A673 (cell line): ENCODE results near the gene FILIP1. TPM values are rescaled to one million over a fixed set of nuclear protein-coding genes. Genes with fewer than 3 reads are reported as not detected.

Experiments used
- BruUV-seq: library from RNA; stranded (reverse); fragments of 400-500 nt; replicated peaks from 2 replicates; lab custom pipeline; 2021; lab: Mats Ljungman, UMichigan
- CTCF ChIA-PET: fragments of 300-600 bp; sonication (Branson Sonifier 250); formaldehyde crosslinking; loops from one replicate; lab custom pipeline; 2022; ENCODE audit warnings: antibody characterized with exemption; lab: Charles Lee
- POLR2A ChIA-PET: fragments of 300-600 bp; sonication (Branson Sonifier 250); formaldehyde crosslinking; loops from one replicate; lab custom pipeline; 2022; ENCODE audit warnings: antibody characterized with exemption; ENCODE audit not compliant: low non-redundant PET; lab: Charles Lee
- DNase-seq: peaks from one replicate; pipeline ENCODE4 v3.0.0-alpha.2; 2015; ENCODE audit warnings: low spot score
- H3K27ac ChIP-seq: fragments of 200-600 bp; sonication (generic); 2 replicates; pipeline ENCODE4 v1.5.1; 2016; ENCODE audit warnings: mixed run types, low read depth, mild to moderate bottlenecking, mixed read lengths, antibody characterized with exemption, low read length; ENCODE audit not compliant: poor library complexity, severe bottlenecking
- H3K27me3 ChIP-seq: fragments of 200-600 bp; sonication (generic); replicated peaks from 2 replicates; pipeline ENCODE4 v1.6.1; 2017; ENCODE audit warnings: mixed run types, low read depth, mild to moderate bottlenecking, mixed read lengths, antibody characterized with exemption, low read length; ENCODE audit not compliant: insufficient read depth, poor library complexity
- H3K36me3 ChIP-seq: fragments of 200-600 bp; sonication (generic); 2 replicates; pipeline ENCODE4 v1.6.1; 2016; ENCODE audit warnings: mixed run types, mild to moderate bottlenecking, mixed read lengths, antibody characterized with exemption, low read length; ENCODE audit not compliant: insufficient read depth, poor library complexity, severe bottlenecking
- H3K4me1 ChIP-seq: fragments of 200-600 bp; sonication (generic); 2 replicates; pipeline ENCODE4 v1.6.1; 2017; ENCODE audit warnings: mixed run types, mild to moderate bottlenecking, mixed read lengths, antibody characterized with exemption, low read length; ENCODE audit not compliant: insufficient read depth, poor library complexity, severe bottlenecking
- H3K4me3 ChIP-seq: fragments of 200-600 bp; sonication (generic); 2 replicates; pipeline ENCODE4 v1.5.1; 2016; ENCODE audit warnings: low read depth, mixed run types, mild to moderate bottlenecking, mixed read lengths, low read length; ENCODE audit not compliant: poor library complexity, severe bottlenecking
- H3K9me3 ChIP-seq: fragments of 200-600 bp; sonication (generic); 2 replicates; pipeline ENCODE4 v1.6.1; 2016; ENCODE audit warnings: mixed run types, low read depth, mild to moderate bottlenecking, mixed read lengths, antibody characterized with exemption, low read length; ENCODE audit not compliant: poor library complexity, severe bottlenecking
- CTCF ChIP-seq: fragments of 300-800, 200-600 bp; sonication (generic); conservative IDR thresholded peaks from 2 replicates; pipeline ENCODE4 v1.5.1; 2017; ENCODE audit warnings: low read depth, mild to moderate bottlenecking, antibody characterized with exemption, low read length, moderate library complexity, mixed read lengths
- EZH2 ChIP-seq: fragments of 200-600 bp; sonication (generic); IDR thresholded peaks from 2 replicates; pipeline ENCODE4 v1.6.1; 2017; ENCODE audit warnings: borderline replicate concordance, low read depth, mild to moderate bottlenecking, mixed read lengths, antibody characterized with exemption, low read length; ENCODE audit not compliant: poor library complexity, severe bottlenecking
- intact Hi-C: fragments of 100-400 bp; cut with micrococcal nuclease; formaldehyde crosslinking; loops from one replicate; pipeline ENCODE4 v1.10.0; 2022; ENCODE audit not compliant: unreplicated experiment
- total RNA-seq: library from RNA; stranded (reverse); gene quantifications from 2 replicates; pipeline ENCODE4 v1.2.3, GENCODE V29; 2021

FILIP1 gene
- total RNA-seq, 1 experiment from 2014 or later, result 0.32 TPM

- Histone ChIP-seq H3K27ac (no peak overlapping the region), H3K27me3 (no peaks in the 10 kb centered on the region), H3K4me3 (no peak overlapping the region), H3K4me1 (peaks cover 2% of the 10 kb centered on the region), H3K9me3 (no peaks in the 10 kb centered on the region), H3K36me3 (no peaks in the 10 kb centered on the region)
- TF ChIP-seq EZH2 (no peak), CTCF (peak; percentile 55)
- intact Hi-C loops, result loop anchor here (5.0 kb wide), 1 partner anchor 159 kb away; no protein-coding TSS in a partner anchor
- POLR2A ChIA-PET, result no interaction called here
- CTCF ChIA-PET, result no interaction called here
- BruUV-seq, result no TSS peak
- peak; percentile 21 for DNase-seq
These were observed 125.3 kb downstream of the FILIP1 start for GRCh38 chr6:75368151-75368779.

DNA sequence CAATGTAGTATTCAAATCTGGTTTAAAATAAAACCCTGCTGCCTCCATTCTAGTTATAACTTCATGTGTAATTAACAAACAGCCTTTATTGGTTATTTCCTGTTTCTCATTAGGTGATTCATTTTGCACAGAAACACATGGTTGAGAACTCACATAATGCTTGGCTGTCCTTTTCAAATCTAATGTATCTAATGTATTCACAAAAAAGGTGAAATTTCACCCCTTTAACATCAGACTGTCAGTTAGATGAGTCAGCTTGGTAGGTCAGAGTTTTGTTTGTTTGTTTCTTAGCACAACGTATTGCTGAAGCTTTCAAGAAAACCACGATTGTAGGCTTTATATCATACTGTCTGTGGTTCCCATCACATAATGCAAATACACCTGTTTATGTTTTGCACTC is 130.3 kb downstream of the FILIP1 start:
- Histone ChIP-seq H3K4me1 (peaks cover 6% of the 10 kb centered on the region), H3K9me3 (no peaks in the 10 kb centered on the region), H3K27me3 (no peaks in the 10 kb centered on the region), H3K4me3 (no peak overlapping the region), H3K27ac (no peak overlapping the region), H3K36me3 (no peaks in the 10 kb centered on the region)
- DNase-seq, result no peak
- CTCF ChIA-PET, result no interaction called here
- POLR2A ChIA-PET, result no interaction called here
- intact Hi-C loops, result no loop called here
- BruUV-seq, result no TSS peak
- TF ChIP-seq CTCF (no peak), EZH2 (no peak)

- no peaks in the 10 kb centered on the region for H3K36me3 ChIP-seq
- TF ChIP-seq CTCF, result no peak
- no peak for TF ChIP-seq EZH2
- intact Hi-C loops, result no loop called here
- no peaks in the 10 kb centered on the region for H3K27me3 ChIP-seq
- no peaks in the 10 kb centered on the region for H3K9me3 ChIP-seq
- no peak overlapping the region for H3K27ac ChIP-seq
- POLR2A ChIA-PET, result no interaction called here
- no peak for DNase-seq
- CTCF ChIA-PET, result no interaction called here
- H3K4me3 ChIP-seq, result no peak overlapping the region
- H3K4me1 ChIP-seq, result peaks cover 12% of the 10 kb centered on the region
- no TSS peak for BruUV-seq
These were observed 140.0 kb downstream of the FILIP1 start for GRCh38 chr6:75353644-75354043.
